ENCODE data around the gene SLC27A6. TPM values are rescaled to one million over a fixed set of nuclear protein-coding genes. Genes with fewer than 3 reads are reported as not detected.

Gene SLC27A6
- total RNA-seq (2022; extraction: Qiagen RNA extraction; ENCODE audit: low read depth): not detected in 5 replicates

GRCh38 chr5:128965011-128965637, at the start of gene SLC27A6:
Gene SLC27A6 (plus strand): TSS chr5:128965488. CDS start chr5:128966138, 650 bp downstream.

Other genes with a start within 250 kb of the SLC27A6 start
- gene ISOC1, start 129.3 kb downstream of the SLC27A6 start, total RNA-seq (2022; extraction: Qiagen RNA extraction; ENCODE audit: low read depth): 13.5 to 19.3 TPM (median 18.1 TPM) in 5 replicates

Data from A549 treated with RU486 at 1 μM for 4 hours (cell line).